GM23248 (cell line): ENCODE results near the gene CDC34.

Experiments used
- EZH2 ChIP-seq: fragments of 200-600 bp; sonication (generic); IDR thresholded peaks from 2 replicates; pipeline ENCODE4 v1.6.1; 2018; ENCODE audit warnings: antibody characterized with exemption, mild to moderate bottlenecking; ENCODE audit not compliant: insufficient read depth, poor library complexity, severe bottlenecking
- EZH2phosphoT487 ChIP-seq: fragments of 200-600 bp; sonication (generic); IDR thresholded peaks from 2 replicates; pipeline ENCODE4 v1.6.1; 2018; ENCODE audit warnings: antibody characterized with exemption, moderate library complexity, mild to moderate bottlenecking, low read depth; ENCODE audit not compliant: insufficient read depth

GRCh38 chr19:572140-572742 lies 40.7 kb downstream of the CDC34 start, which contains the start of gene BSG:
- TF ChIP-seq EZH2phosphoT487 (no peak), EZH2 (no peak)
